ENCODE measurements around the gene PAFAH2. TPM values are rescaled to one million over a fixed set of nuclear protein-coding genes. Genes with fewer than 3 reads are reported as not detected.

PAFAH2 gene
- total RNA-seq, 2 donors from 2014 or later = 4.3 to 5.5 TPM

GRCh38 chr1:25994402-25995150 is 3.3 kb downstream of the PAFAH2 start:
- no peak for DNase-seq (ENCODE audit: low spot score)
- H3K27ac ChIP-seq = no peak overlapping the region
- no peak for TF ChIP-seq CTCF (IDR thresholded peaks at IDR 0.05)

GRCh38 chr1:25993197-25993951 is 4.5 kb downstream of the PAFAH2 start:
- Histone ChIP-seq H3K36me3 (no peaks in the 10 kb centered on the region), H3K4me3 (no peak overlapping the region), H3K4me1 (peaks cover 0 to 25% of the 10 kb centered on the region in 2 donors), H3K27me3 (no peaks in the 10 kb centered on the region), H3K27ac (no peak overlapping the region), H3K9me3 (no peaks in the 10 kb centered on the region)
- no peak for TF ChIP-seq CTCF (IDR thresholded peaks at IDR 0.05)
- DNase-seq (ENCODE audit: low spot score) = no peak

More at GRCh38 chr1:25994402-25995150, 3.3 kb downstream of the PAFAH2 start:
- Histone ChIP-seq H3K4me1 (peaks cover 0 to 31% of the 10 kb centered on the region in 2 donors), H3K36me3 (no peaks in the 10 kb centered on the region), H3K9me3 (no peaks in the 10 kb centered on the region), H3K4me3 (no peak overlapping the region), H3K27me3 (no peaks in the 10 kb centered on the region)

DNA sequence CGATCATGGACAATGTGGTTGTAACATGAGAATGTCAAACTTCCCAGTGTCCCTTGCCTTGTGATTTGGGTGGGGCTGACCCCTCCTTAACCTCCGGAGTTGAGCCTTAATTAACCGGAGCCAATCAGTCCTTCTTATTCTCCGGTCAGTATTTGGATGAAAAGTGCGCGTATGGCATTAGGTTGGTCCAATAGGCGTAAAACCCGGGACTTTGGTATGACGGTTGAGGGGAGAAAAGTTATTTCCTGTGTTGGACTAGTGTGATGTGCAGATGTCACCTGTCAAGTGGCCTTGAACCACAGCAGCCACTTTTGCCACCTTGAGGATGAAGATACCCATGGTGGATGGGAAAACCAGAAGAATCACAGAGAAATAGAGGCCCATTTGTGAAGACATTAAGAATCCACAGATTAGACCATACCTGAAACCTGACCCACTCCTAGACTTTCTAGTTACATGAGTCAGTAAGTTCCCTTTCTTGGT is 5.1 kb downstream of the PAFAH2 start:
- TF ChIP-seq CTCF (IDR thresholded peaks at IDR 0.05) = no peak
- H3K4me3 ChIP-seq = no peak overlapping the region
- DNase-seq (ENCODE audit: low spot score) = no peak
- no peak overlapping the region for H3K27ac ChIP-seq
- H3K4me1 ChIP-seq = peaks cover 0 to 24% of the 10 kb centered on the region in 2 donors
- H3K9me3 ChIP-seq = no peaks in the 10 kb centered on the region
- H3K36me3 ChIP-seq = no peaks in the 10 kb centered on the region
- H3K27me3 ChIP-seq = no peaks in the 10 kb centered on the region

DNA sequence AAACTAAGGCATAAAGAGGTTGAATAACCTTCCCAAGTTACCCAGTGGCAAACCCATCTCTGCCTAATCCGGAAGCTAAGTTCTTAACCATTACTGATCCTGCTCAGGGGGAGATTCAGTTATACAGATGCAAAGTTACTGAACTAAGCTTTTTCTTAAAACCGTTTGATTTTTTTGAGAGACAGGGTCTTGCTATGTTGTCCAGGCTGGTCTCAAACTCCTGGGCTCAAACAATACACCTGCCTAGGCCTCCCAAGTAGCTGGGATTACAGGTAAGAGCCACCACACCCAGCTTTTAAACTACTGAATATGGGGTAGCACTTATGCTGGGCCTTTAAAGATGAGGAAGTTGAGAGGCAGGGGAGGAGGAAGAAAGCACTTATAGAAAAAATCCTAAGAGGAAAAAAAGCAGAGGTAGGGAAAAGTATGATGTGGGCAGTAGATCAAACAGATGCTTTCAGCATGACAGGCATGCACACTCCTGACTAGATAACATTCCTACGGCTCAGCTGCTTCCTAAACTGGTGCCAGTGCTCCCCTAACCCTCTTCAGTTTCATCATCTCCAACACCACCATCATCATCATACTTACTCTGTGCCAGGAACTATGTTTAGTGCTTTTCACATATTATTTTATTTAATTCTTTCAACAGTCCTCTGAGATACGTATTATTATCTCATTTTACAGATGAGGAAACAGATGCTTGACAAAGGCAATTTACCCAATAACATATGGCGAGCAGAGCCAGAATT is 5.8 kb downstream of the PAFAH2 start:
- no peak for TF ChIP-seq CTCF (IDR thresholded peaks at IDR 0.05)
- H3K27ac ChIP-seq = no peak overlapping the region
- H3K36me3 ChIP-seq = no peaks in the 10 kb centered on the region
- no peaks in the 10 kb centered on the region for H3K9me3 ChIP-seq
- no peak for DNase-seq (ENCODE audit: low spot score)
- no peak overlapping the region for H3K4me3 ChIP-seq
- H3K4me1 ChIP-seq = peaks cover 0 to 18% of the 10 kb centered on the region in 2 donors
- no peaks in the 10 kb centered on the region for H3K27me3 ChIP-seq

GRCh38 chr1:25990702-25991395 is 7.0 kb downstream of the PAFAH2 start:
- Histone ChIP-seq H3K27me3 (no peaks in the 10 kb centered on the region), H3K27ac (no peak overlapping the region), H3K4me1 (peaks cover 0 to 10% of the 10 kb centered on the region in 2 donors), H3K9me3 (no peaks in the 10 kb centered on the region), H3K4me3 (no peak overlapping the region), H3K36me3 (no peaks in the 10 kb centered on the region)
- no peak for TF ChIP-seq CTCF (IDR thresholded peaks at IDR 0.05)
- DNase-seq (ENCODE audit: low spot score) = no peak
